B cell (primary cell): ENCODE results near the gene SLC2A4RG. TPM values are rescaled to one million over a fixed set of nuclear protein-coding genes. Genes with fewer than 3 reads are reported as not detected.

ENCODE experiments used
- ATAC-seq: fragments of 200-7000 bp; cut with Tn5 transposase; one replicate; pipeline ENCODE4 v1.10.0; 2021; ENCODE audit warnings: low read depth, mild to moderate bottlenecking, moderate number of reproducible peaks, moderate library complexity
- CTCF ChIA-PET: fragments of 350-600 bp; sonication (Branson Sonifier 250); formaldehyde crosslinking; loops from one replicate; lab custom pipeline; 2021; ENCODE audit warnings: antibody characterized with exemption, inconsistent platforms; lab: Charles Lee
- POLR2A ChIA-PET: fragments of 350-600 bp; sonication (Branson Sonifier 250); formaldehyde crosslinking; loops from one replicate; lab custom pipeline; 2021; ENCODE audit warnings: antibody characterized with exemption; lab: Charles Lee
- DNase-seq: peaks from one replicate; pipeline ENCODE4 v3.0.0; 2013
- H2AFZ ChIP-seq: 2 replicates; pipeline ENCODE4 v1.6.1; 2012; ENCODE audit warnings: mild to moderate bottlenecking, low read depth, low read length; ENCODE audit not compliant: insufficient read depth, poor library complexity, severe bottlenecking
- H3K27ac ChIP-seq, 2 donors: 1 replicate in 1 of 2; 2 replicates in 1 of 2; pipeline ENCODE4 v1.5.1; 2012 to 2013; ENCODE audit warnings: low read length in 2 of 2, mild to moderate bottlenecking in 2 of 2, moderate library complexity in 1 of 2
- H3K27me3 ChIP-seq, 4 experiments: fragments of 200-600 bp in 1 of 4; sonication (generic) in 1 of 4; replicated peaks in 1 of 4; 1 replicate in 2 of 4; 2 replicates in 2 of 4; pipeline versions ENCODE4 v1.6.1 to v1.7.0; 2013 to 2016; ENCODE audit warnings: low read length in 3 of 4, mild to moderate bottlenecking in 2 of 4, mixed read lengths in 1 of 4, moderate library complexity in 1 of 4; ENCODE audit not compliant: insufficient read depth in 4 of 4, control insufficient read depth in 3 of 4; ENCODE audit errors: control extremely low read depth in 1 of 4
- H3K36me3 ChIP-seq, 2 experiments: replicated peaks in 1 of 2; 1 replicate in 1 of 2; 2 replicates in 1 of 2; pipeline versions ENCODE4 v1.6.1 to v1.7.1; 2013; ENCODE audit warnings: low read length in 1 of 2; ENCODE audit not compliant: insufficient read depth in 2 of 2, control insufficient read depth in 1 of 2; ENCODE audit errors: control extremely low read depth in 1 of 2, extremely low read depth in 1 of 2
- H3K4me1 ChIP-seq, 2 donors: fragments of 200-600 bp in 1 of 2; sonication (generic) in 1 of 2; 1 replicate in 1 of 2; 2 replicates in 1 of 2; pipeline versions ENCODE4 v1.5.1 to v1.6.1; 2013 to 2017; ENCODE audit warnings: low read length in 2 of 2; ENCODE audit not compliant: control insufficient read depth in 2 of 2, insufficient read depth in 2 of 2
- H3K4me2 ChIP-seq: replicated peaks from 2 replicates; pipeline ENCODE3; 2012; ENCODE audit warnings: mild to moderate bottlenecking, low read depth, low read length; ENCODE audit not compliant: poor library complexity, severe bottlenecking
- H3K4me3 ChIP-seq, 5 experiments: fragments of 200-600 bp in 1 of 5; sonication (generic) in 1 of 5; 1 replicate in 3 of 5; 2 replicates in 2 of 5; pipeline versions ENCODE4 v1.5.1 to v1.7.0; 2011 to 2016; ENCODE audit warnings: low read length in 4 of 5, mild to moderate bottlenecking in 4 of 5, low read depth in 2 of 5, control low read depth in 1 of 5, moderate library complexity in 1 of 5; ENCODE audit not compliant: insufficient read depth in 1 of 5; ENCODE audit errors: control extremely low read depth in 1 of 5, extremely low read depth in 1 of 5
- H3K79me2 ChIP-seq: fragments of 200-600 bp; sonication (generic); one replicate; pipeline ENCODE4 v1.6.0; 2016; ENCODE audit warnings: low read length; ENCODE audit not compliant: control insufficient read depth, insufficient read depth
- H3K9ac ChIP-seq: fragments of 200-600 bp; sonication (generic); 2 replicates; pipeline ENCODE4 v1.6.1; 2017; ENCODE audit warnings: mild to moderate bottlenecking, low read length, moderate library complexity
- H3K9me3 ChIP-seq, 3 donors: one replicate each; pipeline versions ENCODE4 v1.6.1 to v1.7.1; 2013; ENCODE audit warnings: low read length in 2 of 3; ENCODE audit not compliant: control insufficient read depth in 2 of 3, insufficient read depth in 1 of 3; ENCODE audit errors: control extremely low read depth in 1 of 3
- H4K20me1 ChIP-seq: 2 replicates; pipeline ENCODE4 v1.6.0; 2012; ENCODE audit warnings: mild to moderate bottlenecking, low read length; ENCODE audit not compliant: insufficient read depth, control insufficient read depth, poor library complexity, severe bottlenecking
- H3K27ac Mint-ChIP-seq: one replicate; pipeline ENCODE4 v1.8.0; 2021; ENCODE audit warnings: mixed read lengths
- H3K27me3 Mint-ChIP-seq: one replicate; pipeline ENCODE4 v1.8.0; 2021; ENCODE audit warnings: mixed read lengths
- H3K4me1 Mint-ChIP-seq: one replicate; pipeline ENCODE4 v1.8.0; 2021; ENCODE audit warnings: mixed read lengths
- H3K4me3 Mint-ChIP-seq: one replicate; pipeline ENCODE4 v1.8.0; 2021; ENCODE audit warnings: mixed read lengths
- H3K9me3 Mint-ChIP-seq: one replicate; pipeline ENCODE4 v1.8.0; 2022; ENCODE audit warnings: mixed read lengths; ENCODE audit not compliant: insufficient read depth
- CTCF ChIP-seq: fragments of 200-600 bp; IDR thresholded peaks from one replicate; pipeline ENCODE4 v1.8.0; 2022; ENCODE audit warnings: antibody characterized with exemption, mild to moderate bottlenecking
- EZH2 ChIP-seq: IDR thresholded peaks from 2 replicates; pipeline ENCODE4 v1.6.1; 2012; ENCODE audit warnings: borderline replicate concordance, low read depth, mild to moderate bottlenecking, moderate library complexity, low read length; ENCODE audit not compliant: insufficient read depth, poor library complexity, severe bottlenecking
- WGBS: methylation state at CpG from one replicate; pipeline ENCODE4 v1.1.5; 2013; ENCODE audit warnings: missing lambda C conversion rate; ENCODE audit not compliant: insufficient coverage; 5-methylcytosine and 5-hydroxymethylcytosine counted together
- intact Hi-C: fragments of 100-400 bp; cut with micrococcal nuclease; formaldehyde crosslinking; loops from one replicate; pipeline ENCODE4 v1.10.0; 2022
- polyA plus RNA-seq: library from polyadenylated mRNA; depleted of rRNA; stranded (reverse); fragments of >200 nt; gene quantifications from 2 replicates; pipeline ENCODE4 v1.2.3, GENCODE V29; 2012
- total RNA-seq, 2 donors: library from RNA; stranded (reverse); fragments of 120-200 nt in 1 of 2; gene quantifications; 1 replicate in 1 of 2; 2 replicates in 1 of 2; pipeline versions ENCODE4 v1.2.3 to v1.2.4, GENCODE V29; 2013 to 2022

Gene SLC2A4RG
- total and polyA plus RNA-seq, 2 donors (not counting 1 experiment from before 2014, with no cell fraction given): 39.7 to 49.4 TPM

DNA sequence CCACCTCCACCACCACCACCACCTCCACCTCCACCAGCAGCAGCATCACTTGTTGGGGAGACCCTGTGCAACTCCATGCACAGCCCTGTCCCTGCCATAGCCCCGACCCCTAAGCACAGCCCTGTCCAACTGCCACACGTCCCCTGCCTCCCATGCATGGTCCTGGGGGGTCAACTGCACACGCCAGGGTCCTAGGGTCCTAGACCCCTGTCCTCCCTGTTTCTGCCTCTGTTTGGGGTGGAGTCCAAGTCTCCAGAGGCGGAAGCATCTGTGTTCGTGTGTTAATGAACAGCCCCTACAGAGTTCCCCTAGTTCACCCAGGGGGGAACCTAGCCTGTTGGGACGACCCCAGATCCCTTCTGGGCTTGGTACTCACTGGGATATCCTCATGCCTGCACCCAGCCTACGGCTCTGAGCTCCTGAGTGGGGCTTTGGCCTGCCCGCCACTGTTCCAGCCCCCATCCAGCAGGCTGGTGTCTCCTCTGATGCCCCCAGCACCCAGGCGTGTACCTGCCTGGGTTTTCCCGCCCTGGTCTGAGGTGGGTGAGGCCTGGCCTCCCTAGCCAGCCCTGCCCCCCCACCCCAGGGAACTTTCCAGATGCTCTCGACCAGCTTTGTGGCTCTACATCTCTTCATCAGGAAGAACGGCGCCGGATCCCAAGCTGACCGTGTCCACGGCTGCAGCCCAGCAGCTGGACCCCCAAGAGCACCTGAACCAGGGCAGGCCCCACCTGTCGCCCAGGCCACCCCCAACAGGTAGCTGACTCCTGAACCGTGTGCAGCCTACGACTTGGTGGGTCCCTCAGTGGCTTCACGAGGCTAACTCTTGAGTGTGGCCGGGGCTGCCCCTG, 45.6 kb upstream of the SLC2A4RG start:
- Histone ChIP-seq H3K27me3 (peaks cover 0 to 5% (median 0%) of the 10 kb centered on the region in 4 experiments), H3K36me3 (peaks cover 0 to 5% of the 10 kb centered on the region in 2 experiments), H3K4me2 (no peak overlapping the region), H3K79me2 (peaks cover 16% of the 10 kb centered on the region), H3K4me3 (no peak overlapping the region), H3K27ac (no peak overlapping the region), H3K9me3 (peaks cover 0 to 5% (median 0%) of the 10 kb centered on the region in 3 donors), H2AFZ (no peak overlapping the region), H4K20me1 (peaks cover 42% of the 10 kb centered on the region), H3K4me1 (peaks cover 18% of the 10 kb centered on the region in 2 donors), H3K9ac (no peak overlapping the region)
- Mint-ChIP-seq H3K27ac (peak overlapping the region; percentile 67), H3K27me3 (no peaks in the 10 kb centered on the region), H3K4me1 (peaks cover 16% of the 10 kb centered on the region), H3K4me3 (no peak overlapping the region), H3K9me3 (no peaks in the 10 kb centered on the region)
- DNase-seq: peak; percentile 13
- ChIA-PET POLR2A (no interaction called here), CTCF (no interaction called here)
- 97% methylated on average over 18 of the region's 21 CpGs for WGBS
- intact Hi-C loops: no loop called here
- no peak for ATAC-seq
- no peak for TF ChIP-seq EZH2
- no peak for TF ChIP-seq CTCF
